WTC11 (cell line): ENCODE measurements around the gene GRK4. TPM values are rescaled to one million over a fixed set of nuclear protein-coding genes. Genes with fewer than 3 reads are reported as not detected.

Experiments used
- ATAC-seq: fragments of 200-7000 bp; cut with Tn5 transposase; 2 replicates; pipeline ENCODE4 v1.10.0; 2021; ENCODE audit warnings: mild to moderate bottlenecking, moderate library complexity
- CTCF ChIA-PET: fragments of 300-600 bp; sonication (Branson Sonifier 250); formaldehyde crosslinking; loops from one replicate; lab custom pipeline; 2021; ENCODE audit warnings: antibody characterized with exemption; lab: Charles Lee
- POLR2A ChIA-PET: fragments of 350-600 bp; sonication (Branson Sonifier 250); formaldehyde crosslinking; loops from one replicate; lab custom pipeline; 2021; ENCODE audit warnings: antibody characterized with exemption; lab: Charles Lee
- DNase-seq: peaks from one replicate; pipeline ENCODE4 v3.0.0; 2021; ENCODE audit warnings: low spot score
- H3K27ac Mint-ChIP-seq: 2 replicates; pipeline ENCODE4 v1.8.0; 2021; ENCODE audit warnings: mixed read lengths
- H3K27me3 Mint-ChIP-seq: 2 replicates; pipeline ENCODE4 v1.8.0; 2021; ENCODE audit warnings: low read depth, mild to moderate bottlenecking, moderate library complexity, mixed read lengths
- H3K36me3 Mint-ChIP-seq: 2 replicates; pipeline ENCODE4 v1.8.0; 2021; ENCODE audit warnings: mixed read lengths
- H3K4me1 Mint-ChIP-seq: 2 replicates; pipeline ENCODE4 v1.8.0; 2022; ENCODE audit warnings: mixed read lengths
- H3K4me3 Mint-ChIP-seq: 2 replicates; pipeline ENCODE4 v1.8.0; 2021; ENCODE audit warnings: mild to moderate bottlenecking, moderate library complexity, mixed read lengths
- H3K9me3 Mint-ChIP-seq: 2 replicates; pipeline ENCODE4 v1.8.0; 2021; ENCODE audit warnings: mixed read lengths
- EMX1 ChIP-seq: fragments of 250-450 bp; sonication (Bioruptor Pico); IDR thresholded peaks from 2 replicates; pipeline ENCODE4 v1.8.0; 2021; ENCODE audit warnings: mild to moderate bottlenecking
- ESRRA ChIP-seq: sonication (generic); formaldehyde crosslinking; IDR thresholded peaks from 2 replicates; pipeline ENCODE4 v1.8.1; 2022; ENCODE audit warnings: mild to moderate bottlenecking, missing genetic modification reagents, borderline replicate concordance
- GRHL2 ChIP-seq: fragments of 250-450 bp; sonication (Bioruptor Pico); IDR thresholded peaks from 2 replicates; pipeline ENCODE4 v1.8.0; 2022; ENCODE audit warnings: mild to moderate bottlenecking, moderate library complexity; ENCODE audit not compliant: insufficient replicate concordance, severe bottlenecking
- NFE2L1 ChIP-seq: sonication (generic); formaldehyde crosslinking; IDR thresholded peaks from 2 replicates; pipeline ENCODE4 v1.8.1; 2023; ENCODE audit warnings: missing genetic modification reagents
- NFYB ChIP-seq: sonication (generic); formaldehyde crosslinking; conservative IDR thresholded peaks from 2 replicates; pipeline ENCODE4 v1.8.0; 2022; ENCODE audit warnings: low read depth, missing genetic modification reagents
- SMAD3 ChIP-seq: sonication (generic); formaldehyde crosslinking; IDR thresholded peaks from 2 replicates; pipeline ENCODE4 v1.8.0; 2022; ENCODE audit warnings: missing genetic modification reagents, mild to moderate bottlenecking, borderline replicate concordance
- SOX15 ChIP-seq: fragments of 250-450 bp; sonication (Bioruptor Pico); IDR thresholded peaks from 2 replicates; pipeline ENCODE4 v1.9.0; 2021; ENCODE audit warnings: mild to moderate bottlenecking
- SP1 ChIP-seq: sonication (generic); formaldehyde crosslinking; conservative IDR thresholded peaks from 2 replicates; pipeline ENCODE4 v1.8.1; 2022; ENCODE audit warnings: missing genetic modification reagents
- ZNF396 ChIP-seq: fragments of 250-450 bp; sonication (Bioruptor Pico); IDR thresholded peaks from 2 replicates; pipeline ENCODE4 v1.8.0; 2021; ENCODE audit warnings: mild to moderate bottlenecking, moderate library complexity, borderline replicate concordance
- ZNF671 ChIP-seq: fragments of 250-450 bp; sonication (Bioruptor Pico); IDR thresholded peaks from 2 replicates; pipeline ENCODE4 v1.8.0; 2021; ENCODE audit warnings: mild to moderate bottlenecking
- total RNA-seq: library from RNA; stranded (reverse); gene quantifications from 3 replicates; pipeline ENCODE4 v1.2.3, GENCODE V29; 2021
- TF ChIP-seq, protein P1 (sequence below): sonication (generic); formaldehyde crosslinking; IDR thresholded peaks from 2 replicates; pipeline ENCODE4 v1.8.1; 2023; ENCODE audit warnings: mild to moderate bottlenecking, missing genetic modification reagents, borderline replicate concordance
- TF ChIP-seq, protein P2 (sequence below): sonication (generic); formaldehyde crosslinking; IDR thresholded peaks from 2 replicates; pipeline ENCODE4 v1.8.1; 2023; ENCODE audit warnings: mild to moderate bottlenecking, missing genetic modification reagents
- TF ChIP-seq, protein P3 (sequence below): sonication (generic); formaldehyde crosslinking; IDR thresholded peaks from 2 replicates; pipeline ENCODE4 v1.8.0; 2022; ENCODE audit warnings: mild to moderate bottlenecking, missing genetic modification reagents
- TF ChIP-seq, protein P4 (sequence below): sonication (generic); formaldehyde crosslinking; IDR thresholded peaks from 2 replicates; pipeline ENCODE4 v1.8.1; 2022; ENCODE audit warnings: low read depth, missing genetic modification reagents, borderline replicate concordance
- TF ChIP-seq, protein P5 (sequence below): fragments of 200-600 bp; IDR thresholded peaks from 2 replicates; pipeline ENCODE4 v1.8.0; 2022; ENCODE audit warnings: antibody characterized with exemption

GRK4 gene
- total RNA-seq, 1 experiment from 2014 or later: 1.4 TPM

DNA sequence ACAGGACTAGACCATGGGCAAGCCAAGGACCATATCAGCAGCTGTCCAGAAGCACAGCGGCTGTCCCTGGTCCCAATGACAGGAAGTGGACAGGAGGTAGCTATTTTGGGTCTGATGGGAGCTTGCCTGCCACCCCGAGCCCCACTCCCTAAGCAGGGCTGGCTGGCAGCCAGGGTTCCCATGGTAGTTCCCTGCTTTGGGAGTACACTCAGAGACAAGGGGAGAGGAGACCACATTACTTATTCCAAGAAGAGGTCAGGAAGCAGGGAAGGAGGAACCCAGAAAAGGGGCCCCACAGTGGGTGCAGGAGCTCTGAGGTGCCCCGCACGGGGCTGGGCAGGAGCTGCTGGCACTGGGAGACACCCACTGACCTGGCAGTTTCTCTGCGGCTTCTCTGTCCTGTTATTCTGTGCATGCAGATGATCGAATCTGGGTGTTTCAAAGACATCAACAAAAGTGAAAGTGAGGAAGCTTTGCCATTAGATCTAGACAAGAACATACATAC is 74.6 kb downstream of the GRK4 start (continued):
- TF ChIP-seq, protein P1, sequence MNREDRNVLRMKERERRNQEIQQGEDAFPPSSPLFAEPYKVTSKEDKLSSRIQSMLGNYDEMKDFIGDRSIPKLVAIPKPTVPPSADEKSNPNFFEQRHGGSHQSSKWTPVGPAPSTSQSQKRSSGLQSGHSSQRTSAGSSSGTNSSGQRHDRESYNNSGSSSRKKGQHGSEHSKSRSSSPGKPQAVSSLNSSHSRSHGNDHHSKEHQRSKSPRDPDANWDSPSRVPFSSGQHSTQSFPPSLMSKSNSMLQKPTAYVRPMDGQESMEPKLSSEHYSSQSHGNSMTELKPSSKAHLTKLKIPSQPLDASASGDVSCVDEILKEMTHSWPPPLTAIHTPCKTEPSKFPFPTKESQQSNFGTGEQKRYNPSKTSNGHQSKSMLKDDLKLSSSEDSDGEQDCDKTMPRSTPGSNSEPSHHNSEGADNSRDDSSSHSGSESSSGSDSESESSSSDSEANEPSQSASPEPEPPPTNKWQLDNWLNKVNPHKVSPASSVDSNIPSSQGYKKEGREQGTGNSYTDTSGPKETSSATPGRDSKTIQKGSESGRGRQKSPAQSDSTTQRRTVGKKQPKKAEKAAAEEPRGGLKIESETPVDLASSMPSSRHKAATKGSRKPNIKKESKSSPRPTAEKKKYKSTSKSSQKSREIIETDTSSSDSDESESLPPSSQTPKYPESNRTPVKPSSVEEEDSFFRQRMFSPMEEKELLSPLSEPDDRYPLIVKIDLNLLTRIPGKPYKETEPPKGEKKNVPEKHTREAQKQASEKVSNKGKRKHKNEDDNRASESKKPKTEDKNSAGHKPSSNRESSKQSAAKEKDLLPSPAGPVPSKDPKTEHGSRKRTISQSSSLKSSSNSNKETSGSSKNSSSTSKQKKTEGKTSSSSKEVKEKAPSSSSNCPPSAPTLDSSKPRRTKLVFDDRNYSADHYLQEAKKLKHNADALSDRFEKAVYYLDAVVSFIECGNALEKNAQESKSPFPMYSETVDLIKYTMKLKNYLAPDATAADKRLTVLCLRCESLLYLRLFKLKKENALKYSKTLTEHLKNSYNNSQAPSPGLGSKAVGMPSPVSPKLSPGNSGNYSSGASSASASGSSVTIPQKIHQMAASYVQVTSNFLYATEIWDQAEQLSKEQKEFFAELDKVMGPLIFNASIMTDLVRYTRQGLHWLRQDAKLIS (CRISPR knock-in tag): no peak
- no peak for TF ChIP-seq NFYB (CRISPR knock-in tag)
- no peak for TF ChIP-seq ZNF396 (CRISPR knock-in tag)
- TF ChIP-seq SOX15 (CRISPR knock-in tag): no peak
- TF ChIP-seq, protein P2, sequence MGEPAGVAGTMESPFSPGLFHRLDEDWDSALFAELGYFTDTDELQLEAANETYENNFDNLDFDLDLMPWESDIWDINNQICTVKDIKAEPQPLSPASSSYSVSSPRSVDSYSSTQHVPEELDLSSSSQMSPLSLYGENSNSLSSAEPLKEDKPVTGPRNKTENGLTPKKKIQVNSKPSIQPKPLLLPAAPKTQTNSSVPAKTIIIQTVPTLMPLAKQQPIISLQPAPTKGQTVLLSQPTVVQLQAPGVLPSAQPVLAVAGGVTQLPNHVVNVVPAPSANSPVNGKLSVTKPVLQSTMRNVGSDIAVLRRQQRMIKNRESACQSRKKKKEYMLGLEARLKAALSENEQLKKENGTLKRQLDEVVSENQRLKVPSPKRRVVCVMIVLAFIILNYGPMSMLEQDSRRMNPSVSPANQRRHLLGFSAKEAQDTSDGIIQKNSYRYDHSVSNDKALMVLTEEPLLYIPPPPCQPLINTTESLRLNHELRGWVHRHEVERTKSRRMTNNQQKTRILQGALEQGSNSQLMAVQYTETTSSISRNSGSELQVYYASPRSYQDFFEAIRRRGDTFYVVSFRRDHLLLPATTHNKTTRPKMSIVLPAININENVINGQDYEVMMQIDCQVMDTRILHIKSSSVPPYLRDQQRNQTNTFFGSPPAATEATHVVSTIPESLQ: no peak
- TF ChIP-seq SP1 (CRISPR knock-in tag): no peak
- TF ChIP-seq, protein P3, sequence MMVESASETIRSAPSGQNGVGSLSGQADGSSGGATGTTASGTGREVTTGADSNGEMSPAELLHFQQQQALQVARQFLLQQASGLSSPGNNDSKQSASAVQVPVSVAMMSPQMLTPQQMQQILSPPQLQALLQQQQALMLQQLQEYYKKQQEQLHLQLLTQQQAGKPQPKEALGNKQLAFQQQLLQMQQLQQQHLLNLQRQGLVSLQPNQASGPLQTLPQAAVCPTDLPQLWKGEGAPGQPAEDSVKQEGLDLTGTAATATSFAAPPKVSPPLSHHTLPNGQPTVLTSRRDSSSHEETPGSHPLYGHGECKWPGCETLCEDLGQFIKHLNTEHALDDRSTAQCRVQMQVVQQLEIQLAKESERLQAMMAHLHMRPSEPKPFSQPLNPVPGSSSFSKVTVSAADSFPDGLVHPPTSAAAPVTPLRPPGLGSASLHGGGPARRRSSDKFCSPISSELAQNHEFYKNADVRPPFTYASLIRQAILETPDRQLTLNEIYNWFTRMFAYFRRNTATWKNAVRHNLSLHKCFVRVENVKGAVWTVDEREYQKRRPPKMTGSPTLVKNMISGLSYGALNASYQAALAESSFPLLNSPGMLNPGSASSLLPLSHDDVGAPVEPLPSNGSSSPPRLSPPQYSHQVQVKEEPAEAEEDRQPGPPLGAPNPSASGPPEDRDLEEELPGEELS: no peak
- no peak for TF ChIP-seq EMX1 (CRISPR knock-in tag)

DNA sequence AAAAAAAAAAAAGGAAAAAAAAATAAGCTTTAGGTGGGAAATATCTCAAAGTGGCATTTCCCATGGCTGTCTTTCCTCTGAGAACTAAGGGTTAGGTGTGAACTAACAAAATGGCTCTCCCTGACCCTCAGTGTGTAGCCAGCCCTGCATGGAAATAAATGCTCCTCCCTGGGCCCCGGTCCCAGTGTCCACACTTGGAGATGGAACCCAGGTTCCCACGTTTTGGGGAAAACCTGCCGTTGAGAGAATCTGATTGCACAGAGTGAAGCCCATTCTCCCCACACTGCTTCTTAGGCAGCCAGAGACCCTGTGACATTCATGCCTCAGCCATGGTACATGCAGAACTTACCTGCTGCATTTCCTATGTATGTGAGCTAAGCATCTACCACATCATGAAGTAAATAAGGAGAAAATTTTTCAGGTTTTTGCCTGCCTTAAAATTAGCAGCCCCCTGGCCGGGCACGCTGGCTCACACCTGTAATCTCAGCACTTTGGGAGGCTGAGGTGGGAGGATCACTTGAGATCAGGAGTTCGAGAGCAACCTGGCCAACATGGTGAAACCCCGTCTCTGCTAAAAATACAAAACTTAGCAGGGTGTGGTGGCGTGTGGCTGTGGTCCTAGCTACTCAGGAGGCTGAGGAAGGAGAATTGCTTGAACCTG is 76.5 kb downstream of the GRK4 start:
- ChIA-PET CTCF (interaction anchor here (0.5 kb wide), 1 partner anchor 61 kb away, joined by 3 read pairs; no protein-coding TSS in a partner anchor), POLR2A (interaction anchor here (0.7 kb wide), 1 partner anchor 1189 kb away, joined by 4 read pairs; no protein-coding TSS in a partner anchor)
- DNase-seq (no peak), ATAC-seq (no peak)
- peaks cover 20% of the 10 kb centered on the region for H3K27me3 Mint-ChIP-seq
- H3K4me1 Mint-ChIP-seq: peaks cover 16% of the 10 kb centered on the region
- no peaks in the 10 kb centered on the region for H3K36me3 Mint-ChIP-seq
- no peaks in the 10 kb centered on the region for H3K9me3 Mint-ChIP-seq
- no peak overlapping the region for H3K27ac Mint-ChIP-seq
- no peak overlapping the region for H3K4me3 Mint-ChIP-seq
- TF ChIP-seq NFE2L1 (CRISPR knock-in tag) (no peak), ESRRA (CRISPR knock-in tag) (no peak)

DNA sequence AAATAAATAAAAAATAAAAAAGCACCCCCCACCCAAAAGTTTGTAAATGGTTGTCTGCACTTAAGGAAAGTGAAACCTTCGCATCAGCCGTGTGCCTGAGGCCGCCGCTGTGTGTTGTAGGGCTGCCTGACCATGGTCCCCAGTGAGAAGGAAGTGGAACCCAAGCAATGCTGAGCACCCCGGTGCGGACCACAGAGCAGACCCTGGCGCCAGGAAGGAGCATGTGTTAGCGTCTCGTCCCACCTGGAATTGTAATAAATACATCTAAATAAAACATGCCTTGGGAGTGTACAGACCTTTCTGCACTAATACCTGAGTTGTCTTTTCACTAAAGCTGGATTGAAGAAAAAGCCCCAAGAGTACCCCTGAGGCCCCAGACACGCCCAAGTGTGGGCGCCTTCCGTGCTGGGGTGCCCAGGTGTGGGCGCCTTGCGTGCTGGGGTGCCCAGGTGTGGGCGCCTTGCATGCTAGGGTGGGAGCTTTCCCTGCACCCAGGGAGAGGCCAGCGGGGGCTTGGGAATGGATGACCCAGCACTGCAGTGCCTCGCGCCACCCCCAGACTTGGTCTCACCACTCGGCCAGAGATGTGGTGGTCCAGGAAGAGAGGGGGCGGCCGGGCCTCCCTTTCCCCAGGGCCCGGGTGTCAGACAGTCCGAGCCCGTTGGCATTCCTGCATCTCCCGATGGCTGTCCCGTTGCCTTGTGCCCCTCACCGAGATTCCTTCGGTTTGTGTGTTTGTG is 77.3 kb downstream of the GRK4 start:
- DNase-seq (no peak), ATAC-seq (no peak)
- Mint-ChIP-seq H3K4me1 (peaks cover 16% of the 10 kb centered on the region), H3K4me3 (no peak overlapping the region), H3K36me3 (no peaks in the 10 kb centered on the region), H3K27me3 (peaks cover 23% of the 10 kb centered on the region), H3K27ac (no peak overlapping the region), H3K9me3 (no peaks in the 10 kb centered on the region)
- POLR2A ChIA-PET: no interaction called here
- CTCF ChIA-PET: interaction anchor here (1.1 kb wide), 1 partner anchor 12 kb away, joined by 4 read pairs; no protein-coding TSS in a partner anchor
- TF ChIP-seq, protein P4, sequence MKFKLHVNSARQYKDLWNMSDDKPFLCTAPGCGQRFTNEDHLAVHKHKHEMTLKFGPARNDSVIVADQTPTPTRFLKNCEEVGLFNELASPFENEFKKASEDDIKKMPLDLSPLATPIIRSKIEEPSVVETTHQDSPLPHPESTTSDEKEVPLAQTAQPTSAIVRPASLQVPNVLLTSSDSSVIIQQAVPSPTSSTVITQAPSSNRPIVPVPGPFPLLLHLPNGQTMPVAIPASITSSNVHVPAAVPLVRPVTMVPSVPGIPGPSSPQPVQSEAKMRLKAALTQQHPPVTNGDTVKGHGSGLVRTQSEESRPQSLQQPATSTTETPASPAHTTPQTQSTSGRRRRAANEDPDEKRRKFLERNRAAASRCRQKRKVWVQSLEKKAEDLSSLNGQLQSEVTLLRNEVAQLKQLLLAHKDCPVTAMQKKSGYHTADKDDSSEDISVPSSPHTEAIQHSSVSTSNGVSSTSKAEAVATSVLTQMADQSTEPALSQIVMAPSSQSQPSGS (CRISPR knock-in tag): no peak
- TF ChIP-seq SMAD3 (CRISPR knock-in tag) (no peak), GRHL2 (CRISPR knock-in tag) (no peak), ZNF671 (CRISPR knock-in tag) (no peak)
- TF ChIP-seq, protein P5, sequence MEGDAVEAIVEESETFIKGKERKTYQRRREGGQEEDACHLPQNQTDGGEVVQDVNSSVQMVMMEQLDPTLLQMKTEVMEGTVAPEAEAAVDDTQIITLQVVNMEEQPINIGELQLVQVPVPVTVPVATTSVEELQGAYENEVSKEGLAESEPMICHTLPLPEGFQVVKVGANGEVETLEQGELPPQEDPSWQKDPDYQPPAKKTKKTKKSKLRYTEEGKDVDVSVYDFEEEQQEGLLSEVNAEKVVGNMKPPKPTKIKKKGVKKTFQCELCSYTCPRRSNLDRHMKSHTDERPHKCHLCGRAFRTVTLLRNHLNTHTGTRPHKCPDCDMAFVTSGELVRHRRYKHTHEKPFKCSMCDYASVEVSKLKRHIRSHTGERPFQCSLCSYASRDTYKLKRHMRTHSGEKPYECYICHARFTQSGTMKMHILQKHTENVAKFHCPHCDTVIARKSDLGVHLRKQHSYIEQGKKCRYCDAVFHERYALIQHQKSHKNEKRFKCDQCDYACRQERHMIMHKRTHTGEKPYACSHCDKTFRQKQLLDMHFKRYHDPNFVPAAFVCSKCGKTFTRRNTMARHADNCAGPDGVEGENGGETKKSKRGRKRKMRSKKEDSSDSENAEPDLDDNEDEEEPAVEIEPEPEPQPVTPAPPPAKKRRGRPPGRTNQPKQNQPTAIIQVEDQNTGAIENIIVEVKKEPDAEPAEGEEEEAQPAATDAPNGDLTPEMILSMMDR: no peak
